Activated CD4-positive, alpha-beta T cell treated with anti-CD3 and anti-CD28 coated beads for 24 hours (primary cell): ENCODE data around the gene TMED8.
"Not testable (repeated sequence)": the region's sequence is repeated elsewhere in the genome, so short reads cannot be mapped to it uniquely, and the experiment has no call there.

Experiments
- DNase-seq, 2 donors: peaks; one replicate each; pipeline ENCODE4 v3.0.0-alpha.2; 2020; ENCODE audit warnings: low read depth in 2 of 2

Gene TMED8

GRCh38 chr14:77364146-77364545 is 12.7 kb downstream of the TMED8 start:
- no peak for DNase-seq

GRCh38 chr14:77359626-77360025 is 17.3 kb downstream of the TMED8 start:
- DNase-seq: no peak

DNA sequence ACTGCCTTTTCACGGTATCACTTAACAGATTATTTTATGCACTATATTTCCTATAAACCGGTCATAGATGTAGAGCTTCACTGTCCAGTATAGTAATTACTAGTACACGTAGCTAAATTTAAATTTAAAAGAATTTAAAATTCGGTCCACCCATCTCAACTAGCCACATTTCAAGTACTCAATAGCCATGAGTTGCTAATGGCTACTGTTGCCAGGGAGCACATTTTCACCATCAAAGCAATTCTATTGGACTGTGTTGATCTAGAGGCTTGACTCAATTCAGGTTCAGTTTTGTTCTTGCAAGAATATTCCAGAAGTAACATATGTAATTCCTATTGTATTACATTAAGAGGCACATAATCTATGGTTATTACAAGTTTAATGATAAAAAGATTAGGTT is 20.0 kb downstream of the TMED8 start:
- DNase-seq: no peak

GRCh38 chr14:77355811-77356210 is 21.1 kb downstream of the TMED8 start:
- no peak for DNase-seq

DNA sequence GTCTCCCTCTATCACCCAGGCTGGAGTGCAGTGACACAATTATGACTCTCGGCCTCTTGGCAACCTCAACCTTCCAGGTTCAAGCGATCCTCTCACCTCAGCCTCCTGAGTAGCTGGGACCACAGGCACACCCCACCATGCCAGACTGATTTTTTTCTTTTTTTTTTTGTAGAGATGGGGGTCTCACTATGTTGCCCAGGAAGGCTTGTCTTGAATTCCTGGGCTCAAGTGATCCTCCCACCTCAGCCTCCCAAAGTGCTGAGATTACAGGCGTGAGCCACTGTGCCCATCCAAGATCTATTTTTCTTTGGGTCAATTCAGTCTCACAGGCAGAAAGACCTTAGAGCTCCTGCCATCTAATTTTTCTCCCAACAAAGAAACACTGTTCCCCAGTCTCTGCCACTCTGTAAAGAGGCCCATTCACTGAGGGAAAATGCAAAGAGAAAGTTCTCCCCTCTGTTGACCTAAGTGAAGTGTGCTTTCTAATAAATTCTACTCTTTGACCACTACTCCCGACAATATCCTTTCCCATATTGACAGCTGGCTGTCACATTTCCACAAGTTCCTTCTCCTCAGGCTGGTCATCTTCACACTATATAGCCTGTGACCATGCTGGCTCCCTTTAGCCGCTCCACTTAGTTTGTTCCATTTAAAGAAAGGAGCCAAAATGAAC is 23.3 kb downstream of the TMED8 start:
- DNase-seq: no peak

GRCh38 chr14:77347751-77348150 is 29.1 kb downstream of the TMED8 start:
- DNase-seq: no peak

GRCh38 chr14:77346495-77346894 is 30.4 kb downstream of the TMED8 start:
- DNase-seq: no peak

DNA sequence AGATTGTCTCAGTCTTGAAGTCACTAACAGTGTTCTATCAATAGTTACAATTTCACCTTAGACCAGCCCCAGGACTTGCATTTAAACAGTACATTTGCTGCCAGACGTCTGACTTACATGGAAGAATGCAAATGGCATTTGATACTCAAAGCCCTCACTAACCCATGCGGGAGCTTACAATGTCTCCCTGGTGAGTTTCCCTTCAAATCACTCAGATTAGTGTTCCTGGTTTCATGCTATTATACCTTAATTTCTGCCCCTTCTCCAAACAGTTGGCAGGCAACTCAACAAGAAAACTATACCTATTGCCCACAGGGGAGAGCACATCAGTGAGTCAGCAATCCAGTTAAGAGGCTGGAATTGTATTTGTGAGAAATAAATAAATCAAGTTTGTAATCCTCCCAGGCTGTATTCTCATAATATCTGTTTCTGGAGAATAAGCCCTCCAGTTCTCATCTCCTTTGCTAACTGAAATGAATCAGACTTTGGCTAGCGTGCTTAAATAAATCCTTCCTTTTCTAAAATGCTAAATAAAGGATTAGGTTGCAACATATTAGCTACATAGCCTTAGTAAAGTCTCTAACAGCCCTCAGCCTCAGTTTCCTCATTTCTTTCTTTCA is 32.4 kb downstream of the TMED8 start:
- DNase-seq: no peak

GRCh38 chr14:77343662-77344061 is 33.2 kb downstream of the TMED8 start:
- DNase-seq: no peak

DNA sequence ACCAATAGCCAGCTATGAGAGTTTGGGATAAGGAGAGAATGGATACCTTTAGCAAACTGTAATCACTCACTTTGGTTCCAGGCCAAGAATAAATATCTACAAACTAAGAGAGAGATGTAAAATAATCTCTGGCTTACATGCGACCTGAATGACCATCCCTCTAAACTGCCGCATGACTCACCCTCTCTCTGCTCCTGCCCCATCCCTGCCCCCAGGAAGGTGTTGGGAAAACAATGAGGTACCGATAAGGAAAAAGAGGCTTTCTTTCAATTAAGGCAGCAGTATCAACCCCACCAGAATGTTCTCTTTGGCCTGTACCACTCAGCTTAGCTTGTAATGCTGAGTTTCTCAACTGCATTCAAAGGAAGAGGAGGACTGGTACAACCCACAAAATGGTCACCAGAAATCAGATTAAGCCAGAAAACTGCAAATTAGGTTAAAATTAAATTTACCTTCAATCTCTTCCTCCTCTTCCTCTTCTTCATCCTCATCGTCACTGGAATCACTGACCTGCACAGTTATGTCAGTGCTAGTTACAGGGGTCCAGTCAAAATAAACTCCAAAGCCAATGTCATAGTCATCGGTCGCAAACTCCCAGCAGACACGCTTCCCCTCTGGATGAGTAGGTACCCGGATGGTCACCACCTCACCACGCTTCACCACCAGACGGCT is 34.0 kb downstream of the TMED8 start:
- no peak for DNase-seq

DNA sequence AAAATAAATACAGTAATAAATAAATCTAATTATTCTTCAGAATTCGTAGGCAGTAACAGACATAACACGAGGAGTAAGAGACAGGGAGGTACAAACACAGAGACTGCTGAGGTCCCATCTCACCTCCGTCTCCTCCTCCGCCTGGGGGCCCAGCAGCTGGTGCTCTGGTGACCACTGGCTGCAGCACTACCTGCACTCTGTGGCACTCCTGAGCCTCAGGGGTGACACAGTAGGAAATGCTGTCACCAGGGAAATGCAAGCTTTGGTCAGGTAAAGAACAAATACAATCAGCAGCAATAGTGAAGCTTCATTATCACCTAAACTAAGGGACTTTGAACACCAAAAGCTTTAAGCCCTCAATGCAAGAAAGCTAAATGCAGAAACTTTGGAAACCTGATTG is 36.5 kb downstream of the TMED8 start:
- DNase-seq: no peak

DNA sequence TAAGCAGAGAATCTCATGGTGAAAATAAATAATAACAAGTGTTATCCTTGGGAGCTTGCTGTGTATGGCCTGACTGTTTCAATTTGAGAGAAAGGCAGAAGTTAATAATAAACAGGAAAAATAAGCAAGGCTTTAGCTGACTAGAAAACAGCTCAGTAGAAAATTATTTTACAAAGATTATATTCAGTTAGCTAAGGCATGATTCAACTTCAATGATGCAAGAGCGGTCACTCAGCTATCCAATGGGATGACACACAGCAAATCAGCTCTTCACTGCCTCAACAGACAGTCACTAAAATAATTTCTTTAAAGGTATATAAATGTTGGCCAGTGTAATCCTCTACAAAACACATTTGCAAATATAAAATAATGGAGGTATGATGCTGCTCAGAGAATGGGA is 37.5 kb downstream of the TMED8 start:
- no peak for DNase-seq

DNA sequence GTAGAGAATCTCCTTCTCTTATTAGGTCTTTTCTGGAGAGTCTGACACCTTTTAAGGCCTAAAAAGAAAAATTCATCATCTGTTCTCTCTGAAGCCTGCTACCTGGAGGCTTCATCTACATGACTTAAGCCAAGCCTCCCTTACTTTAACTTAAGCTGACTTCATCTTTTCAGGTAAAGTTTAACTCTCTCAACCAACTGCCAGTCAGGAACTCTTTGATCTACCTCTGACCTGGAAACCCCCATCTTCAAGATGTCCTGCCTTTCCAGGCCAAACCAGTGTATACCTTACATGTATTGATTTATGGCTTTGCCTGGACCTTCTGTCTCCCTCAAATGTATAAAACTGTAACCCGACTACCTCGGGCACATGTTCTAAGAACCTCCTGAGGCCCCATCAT is 38.6 kb downstream of the TMED8 start:
- no peak for DNase-seq

GRCh38 chr14:77337880-77338279 is 39.0 kb downstream of the TMED8 start:
- DNase-seq: no peak

DNA sequence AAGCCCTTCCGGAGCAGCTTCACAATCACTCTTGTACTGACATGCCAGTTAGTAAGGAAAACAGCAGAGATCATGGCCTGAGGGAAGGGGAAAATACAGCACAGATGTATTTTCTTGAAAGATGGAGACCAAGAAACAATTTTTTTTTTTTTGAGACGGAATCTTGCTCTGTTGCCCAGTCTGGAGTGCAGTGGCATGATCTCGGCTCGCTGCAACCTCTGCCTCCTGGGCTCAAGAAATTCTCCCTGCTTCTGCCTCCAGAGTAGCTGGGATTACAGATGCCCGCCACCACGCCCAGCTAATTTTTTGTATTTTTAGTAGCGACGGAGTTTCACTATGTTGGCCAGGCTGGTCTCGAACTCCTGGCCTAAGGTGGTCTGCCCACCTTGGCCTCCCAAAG is 39.6 kb downstream of the TMED8 start:
- not testable (repeated sequence) for DNase-seq

DNA sequence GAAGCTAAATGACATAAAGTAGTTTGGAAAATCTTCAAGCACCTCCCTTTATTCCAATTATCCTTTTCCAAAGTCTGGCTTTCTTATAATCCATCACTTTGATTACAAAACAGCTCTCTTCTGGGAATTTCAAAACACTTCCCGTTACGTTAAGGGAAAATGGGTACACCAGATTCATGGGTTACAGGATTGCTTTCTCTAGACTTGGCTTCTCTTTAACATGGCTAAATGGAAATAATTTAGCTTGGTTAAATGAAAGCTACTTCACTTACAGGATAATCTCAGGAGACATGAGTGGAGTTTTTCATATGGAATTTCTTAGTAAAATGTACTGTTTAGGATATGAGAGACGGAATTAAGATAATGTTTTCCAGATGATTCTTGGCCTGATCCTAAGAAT is 41.3 kb downstream of the TMED8 start:
- no peak for DNase-seq

- DNase-seq: no peak
These were observed 47.0 kb downstream of the TMED8 start for GRCh38 chr14:77329872-77330271.

- DNase-seq: no peak
These were observed 49.8 kb downstream of the TMED8 start for GRCh38 chr14:77327111-77327510.

DNA sequence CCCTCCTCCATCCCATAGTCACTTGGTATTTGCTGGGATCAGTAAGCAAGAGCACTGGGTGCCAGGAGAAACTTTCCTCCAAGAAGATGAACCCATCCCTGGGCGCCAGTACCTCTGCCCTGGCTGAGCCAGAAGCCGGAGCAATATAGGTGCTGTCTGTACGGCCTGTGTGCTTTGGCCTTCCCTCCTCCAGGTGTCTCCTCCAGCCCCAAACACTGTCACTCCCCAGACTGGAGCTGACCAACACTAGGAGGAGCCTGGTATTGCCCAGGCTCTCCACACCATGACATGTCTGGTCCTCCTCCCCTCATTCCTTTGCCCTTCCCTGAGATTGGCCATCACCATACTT is 51.2 kb downstream of the TMED8 start:
- no peak for DNase-seq

GRCh38 chr14:77324816-77325745 is 51.8 kb downstream of the TMED8 start:
- DNase-seq: no peak

DNA sequence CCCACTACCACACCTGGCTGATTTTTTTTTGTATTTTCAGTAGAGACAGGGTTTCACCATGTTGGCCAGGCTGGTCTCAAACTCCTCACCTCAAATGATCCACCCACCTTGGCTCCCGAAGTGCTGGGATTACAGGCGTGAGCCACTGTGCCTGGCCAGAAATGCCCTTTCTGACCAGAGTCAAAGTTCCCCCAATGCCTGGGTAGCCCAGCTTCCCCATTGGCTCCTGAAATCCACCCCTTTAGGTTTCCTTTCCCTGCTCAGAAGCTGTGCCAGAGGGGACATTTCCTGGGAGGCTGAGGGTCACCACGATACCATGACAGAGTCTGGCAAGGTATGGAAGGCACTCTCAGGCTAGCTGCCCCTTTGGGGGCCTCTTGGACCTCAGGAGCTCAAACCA is 52.6 kb downstream of the TMED8 start:
- no peak for DNase-seq

DNA sequence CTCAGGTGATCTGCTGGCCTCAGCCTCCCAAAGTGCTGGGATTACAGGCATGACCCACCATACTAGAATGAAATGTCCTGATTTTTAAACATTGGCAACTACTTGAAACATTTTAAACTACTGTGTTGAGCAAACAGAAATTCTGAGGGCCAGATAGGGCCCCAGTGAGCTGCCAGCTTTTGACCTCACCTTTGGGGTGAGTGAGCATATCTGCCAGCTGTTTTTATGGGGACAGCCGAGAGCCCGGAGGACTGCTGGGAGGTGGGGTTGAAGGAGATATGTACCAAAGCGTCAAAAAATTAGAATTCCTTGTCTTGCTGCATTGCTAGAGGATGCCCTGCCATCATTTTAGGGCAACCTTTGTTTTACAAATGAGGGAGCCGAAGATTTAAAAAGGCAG is 53.3 kb downstream of the TMED8 start:
- no peak for DNase-seq
